H1 (cell line): ENCODE measurements around the gene MACROD2. TPM values are rescaled to one million over a fixed set of nuclear protein-coding genes. Genes with fewer than 3 reads are reported as not detected.

Experiments used
- CTCF ChIA-PET: fragments of 300-600 bp; sonication (Branson Sonifier 250); formaldehyde crosslinking; loops from one replicate; lab custom pipeline; 2021; ENCODE audit not compliant: partially characterized antibody; lab: Charles Lee
- POLR2A ChIA-PET: fragments of 300-600 bp; sonication (Branson Sonifier 250); formaldehyde crosslinking; loops from one replicate; lab custom pipeline; 2021; ENCODE audit warnings: inconsistent platforms; ENCODE audit not compliant: partially characterized antibody; lab: Charles Lee
- DNase-seq, 2 experiments: peaks; one replicate each; pipeline versions ENCODE4 v3.0.0 to v3.0.0-alpha.2; 2010 to 2022; ENCODE audit warnings: low spot score in 2 of 2, low read depth in 1 of 2, mixed read lengths in 1 of 2
- FAIRE-seq: peaks from 2 replicates; lab custom pipeline; 2011; peaks lifted over from hg19 to GRCh38; lab: Jason Lieb, UNC
- H2AFZ ChIP-seq: 2 replicates; pipeline ENCODE4 v1.8.1; 2012; ENCODE audit warnings: low read length, inconsistent platforms
- H2AK5ac ChIP-seq: 2 replicates; pipeline ENCODE4 v1.6.1; 2013; ENCODE audit warnings: low read depth, low read length
- H2BK120ac ChIP-seq: replicated peaks from 2 replicates; pipeline ENCODE3; 2013; ENCODE audit warnings: low read depth, low read length, inconsistent platforms
- H2BK12ac ChIP-seq: 2 replicates; pipeline ENCODE4 v1.6.1; 2013; ENCODE audit warnings: low read depth, low read length
- H2BK15ac ChIP-seq: 2 replicates; pipeline ENCODE4 v1.6.1; 2013; ENCODE audit warnings: low read length
- H2BK20ac ChIP-seq: 2 replicates; pipeline ENCODE4 v1.6.1; 2013; ENCODE audit warnings: low read length
- H2BK5ac ChIP-seq: 2 replicates; pipeline ENCODE4 v1.6.1; 2013; ENCODE audit warnings: low read depth, low read length
- H3K14ac ChIP-seq: 2 replicates; pipeline ENCODE4 v1.6.1; 2013; ENCODE audit warnings: inconsistent platforms; ENCODE audit not compliant: insufficient read length
- H3K18ac ChIP-seq: 2 replicates; pipeline ENCODE4 v1.6.1; 2013; ENCODE audit warnings: low read length; ENCODE audit errors: extremely low read depth
- H3K23ac ChIP-seq: 2 replicates; pipeline ENCODE4 v1.6.1; 2013; ENCODE audit warnings: inconsistent platforms; ENCODE audit not compliant: insufficient read length
- H3K23me2 ChIP-seq: 2 replicates; pipeline ENCODE4 v1.6.1; 2013; ENCODE audit warnings: low read depth, low read length
- H3K27ac ChIP-seq: 2 replicates; pipeline ENCODE4 v1.6.1; 2011; ENCODE audit warnings: low read depth, low read length, inconsistent platforms
- H3K27me3 ChIP-seq, 4 experiments: replicated peaks in 1 of 4; 1 replicate in 1 of 4; 2 replicates in 3 of 4; pipeline versions ENCODE4 v1.6.1 to v1.8.1; 2011 to 2013; ENCODE audit warnings: low read length in 3 of 4, mild to moderate bottlenecking in 3 of 4, inconsistent platforms in 2 of 4, mixed read lengths in 2 of 4, moderate library complexity in 1 of 4; ENCODE audit not compliant: control insufficient read depth in 3 of 4, insufficient read depth in 3 of 4; ENCODE audit errors: extremely low read depth in 1 of 4
- H3K36me3 ChIP-seq, 4 experiments: 2 replicates each; pipeline versions ENCODE4 v1.6.1 to v1.8.1; 2011 to 2013; ENCODE audit warnings: mild to moderate bottlenecking in 4 of 4, low read length in 3 of 4, moderate library complexity in 2 of 4, control low read depth in 1 of 4, inconsistent platforms in 1 of 4; ENCODE audit not compliant: insufficient read depth in 4 of 4, control insufficient read depth in 2 of 4
- H3K4ac ChIP-seq: replicated peaks from 2 replicates; pipeline ENCODE3; 2013; ENCODE audit warnings: low read length, low read depth, mixed read lengths, inconsistent platforms; ENCODE audit not compliant: insufficient read length
- H3K4me1 ChIP-seq, 4 experiments: replicated peaks in 1 of 4; 1 replicate in 1 of 4; 2 replicates in 3 of 4; pipeline versions ENCODE4 v1.6.1 to v1.8.1; 2011 to 2013; ENCODE audit warnings: low read length in 3 of 4, inconsistent platforms in 2 of 4, mixed read lengths in 1 of 4; ENCODE audit not compliant: insufficient read depth in 4 of 4, control insufficient read depth in 3 of 4
- H3K4me2 ChIP-seq, 2 experiments: 2 replicates each; pipeline versions ENCODE4 v1.6.1 to v1.8.1; 2011 to 2013; ENCODE audit warnings: low read depth in 2 of 2, low read length in 2 of 2, control low read depth in 1 of 2, inconsistent platforms in 1 of 2, mild to moderate bottlenecking in 1 of 2; ENCODE audit not compliant: insufficient read depth in 1 of 2
- H3K4me3 ChIP-seq, 4 experiments: fragments of 200-600, 300-600 bp in 1 of 4; sonication (generic), shearing (Covaris generic), sonication (Bioruptor Twin) in 1 of 4; 2 replicates each; pipeline versions ENCODE4 v1.5.1 to v1.8.1; 2011 to 2016; ENCODE audit warnings: low read length in 4 of 4, low read depth in 3 of 4, control low read depth in 2 of 4, inconsistent platforms in 2 of 4, mild to moderate bottlenecking in 2 of 4, mixed read lengths in 1 of 4, moderate library complexity in 1 of 4; ENCODE audit not compliant: insufficient read depth in 2 of 4; ENCODE audit errors: extremely low read depth in 1 of 4
- H3K56ac ChIP-seq: replicated peaks from 2 replicates; pipeline ENCODE3; 2013; ENCODE audit warnings: low read depth, mild to moderate bottlenecking, mixed read lengths, low read length, inconsistent platforms; ENCODE audit not compliant: insufficient read length
- H3K79me1 ChIP-seq: 2 replicates; pipeline ENCODE4 v1.6.1; 2013; ENCODE audit warnings: low read depth, low read length, control low read depth
- H3K79me2 ChIP-seq, 2 experiments: 2 replicates each; pipeline versions ENCODE4 v1.6.1 to v1.8.1; 2012 to 2013; ENCODE audit warnings: low read length in 2 of 2, mild to moderate bottlenecking in 2 of 2, inconsistent platforms in 1 of 2; ENCODE audit not compliant: insufficient read depth in 2 of 2, control insufficient read depth in 1 of 2
- H3K9ac ChIP-seq, 4 experiments: replicated peaks in 1 of 4; 1 replicate in 1 of 4; 2 replicates in 3 of 4; pipeline versions ENCODE4 v1.6.1 to v1.8.1; 2011 to 2013; ENCODE audit warnings: low read depth in 3 of 4, low read length in 3 of 4, control low read depth in 2 of 4, mild to moderate bottlenecking in 2 of 4, moderate library complexity in 2 of 4, inconsistent platforms in 1 of 4; ENCODE audit errors: extremely low read depth in 1 of 4
- H3K9me3 ChIP-seq, 2 experiments: 2 replicates each; pipeline versions ENCODE4 v1.6.1 to v1.8.1; 2012 to 2013; ENCODE audit warnings: mild to moderate bottlenecking in 2 of 2, moderate library complexity in 2 of 2, control low read depth in 1 of 2, inconsistent platforms in 1 of 2, low read depth in 1 of 2, low read length in 1 of 2, mixed read lengths in 1 of 2; ENCODE audit not compliant: insufficient read depth in 2 of 2
- H4K20me1 ChIP-seq, 2 experiments: replicated peaks in 1 of 2; 2 replicates each; pipeline versions ENCODE3 to v1.8.1; 2011 to 2013; ENCODE audit warnings: inconsistent platforms in 2 of 2, low read length in 2 of 2, mild to moderate bottlenecking in 1 of 2; ENCODE audit not compliant: insufficient read depth in 2 of 2, control insufficient read depth in 1 of 2
- H4K5ac ChIP-seq: 2 replicates; pipeline ENCODE4 v1.6.1; 2013; ENCODE audit warnings: low read length, low read depth, mixed read lengths, inconsistent platforms; ENCODE audit not compliant: insufficient read length
- H4K8ac ChIP-seq: 2 replicates; pipeline ENCODE4 v1.8.0; 2013; ENCODE audit warnings: mild to moderate bottlenecking, moderate library complexity, low read length, inconsistent platforms; ENCODE audit not compliant: insufficient read depth; ENCODE audit errors: extremely low read depth
- H4K91ac ChIP-seq: replicated peaks from 2 replicates; pipeline ENCODE3; 2013; ENCODE audit warnings: low read length, mixed read lengths, inconsistent platforms; ENCODE audit not compliant: insufficient read length
- BRCA1 ChIP-seq: IDR thresholded peaks from 2 replicates; pipeline ENCODE4 v1.6.1; 2012; ENCODE audit warnings: low read depth, low read length, improper control_type of control experiment
- CEBPB ChIP-seq: IDR thresholded peaks from 2 replicates; pipeline ENCODE4 v1.6.1; 2012; ENCODE audit warnings: low read depth, low read length
- CTCF ChIP-seq, 3 experiments: IDR thresholded peaks; 1 replicate in 2 of 3; 2 replicates in 1 of 3; pipeline versions ENCODE4 v1.5.1 to v1.6.1; 2011; ENCODE audit warnings: low read length in 3 of 3, mild to moderate bottlenecking in 3 of 3, inconsistent platforms in 2 of 3, low read depth in 1 of 3, moderate library complexity in 1 of 3; ENCODE audit not compliant: insufficient read depth in 1 of 3; ENCODE audit errors: control extremely low read depth in 1 of 3
- EP300 ChIP-seq, 2 experiments: IDR thresholded peaks; 1 replicate in 1 of 2; 2 replicates in 1 of 2; pipeline ENCODE4 v1.6.1; 2011 to 2012; ENCODE audit warnings: low read depth in 2 of 2, low read length in 2 of 2, mild to moderate bottlenecking in 2 of 2, borderline replicate concordance in 1 of 2, inconsistent platforms in 1 of 2, moderate library complexity in 1 of 2
- JUN ChIP-seq: IDR thresholded peaks from 2 replicates; pipeline ENCODE4 v1.6.1; 2011; ENCODE audit warnings: low read depth, mild to moderate bottlenecking, improper control_type of control experiment, low read length
- MAFK ChIP-seq: IDR thresholded peaks from 2 replicates; pipeline ENCODE4 v1.6.1; 2012; ENCODE audit warnings: low read depth, mild to moderate bottlenecking, improper control_type of control experiment, low read length
- NRF1 ChIP-seq: IDR thresholded peaks from 2 replicates; pipeline ENCODE4 v1.6.1; 2011; ENCODE audit warnings: mild to moderate bottlenecking, low read depth, low read length, improper control_type of control experiment
- TEAD4 ChIP-seq: IDR thresholded peaks from 2 replicates; pipeline ENCODE4 v1.6.1; 2012; ENCODE audit warnings: low read depth, low read length, inconsistent platforms, mixed read lengths
- WGBS, 2 experiments: shearing (Covaris generic) in 1 of 2; methylation state at CpG; one replicate each; pipeline versions ENCODE4 v1.1.6 to v1.1.7; 2013 to 2015; ENCODE audit warnings: low lambda C conversion rate in 2 of 2, mixed read lengths in 2 of 2, inconsistent platforms in 1 of 2, low coverage in 1 of 2, missing lambda C conversion rate in 1 of 2; ENCODE audit not compliant: insufficient replicate concordance in 2 of 2, insufficient coverage in 1 of 2, insufficient read length in 1 of 2; ENCODE audit errors: extremely low coverage in 1 of 2, missing lambda C conversion rate in 1 of 2; 5-methylcytosine and 5-hydroxymethylcytosine counted together
- polyA plus RNA-seq, 7 experiments: library from polyadenylated mRNA; depleted of rRNA in 3 of 7; stranded (reverse) in 5 of 7; unstranded in 2 of 7; fragments of >200 nt in 5 of 7; fragments of 200-250 nt in 2 of 7; gene quantifications; 1 replicate in 5 of 7; 2 replicates in 1 of 7; 4 replicates in 1 of 7; pipeline versions ENCODE4 v1.2.1 to v1.2.3, GENCODE V29; 2011 to 2013; ENCODE audit warnings: missing spikeins in 2 of 7, mixed read lengths in 2 of 7
- total RNA-seq: library from RNA; stranded (reverse); fragmentation: NEBNext Ultra II Directional; extraction: Animal tissue kit (Norgen Biotek cat#: 25700); gene quantifications from 2 replicates; pipeline ENCODE4 v1.2.1, GENCODE V29; 2021

Gene MACROD2
- total and polyA plus RNA-seq, 2 of the 8 experiments (the other 6 are each of a cell fraction or from before 2014, with no cell fraction given), result 0.70 to 3.9 TPM

- Histone ChIP-seq H3K27me3 (no peaks in the 10 kb centered on the region), H3K14ac (no peak overlapping the region), H3K4me3 (no peak overlapping the region), H3K4ac (no peak overlapping the region), H3K4me2 (peak overlapping the region in 1 of 2 experiments; percentile 18; a peak in 1 of 4 replicates), H2BK15ac (no peak overlapping the region), H3K23ac (no peak overlapping the region), H3K79me2 (no peaks in the 10 kb centered on the region), H4K5ac (no peak overlapping the region), H3K4me1 (peaks cover 0 to 15% (median 9%) of the 10 kb centered on the region in 4 experiments; a peak in 3 of 7 replicates), H3K79me1 (no peaks in the 10 kb centered on the region), H3K36me3 (no peaks in the 10 kb centered on the region), H4K91ac (no peak overlapping the region), H3K27ac (no peak overlapping the region), H2BK20ac (no peak overlapping the region), H2BK5ac (no peak overlapping the region), H3K9ac (no peak overlapping the region), H2AFZ (no peak overlapping the region), H3K18ac (no peak overlapping the region), H4K20me1 (no peaks in the 10 kb centered on the region), H3K9me3 (no peaks in the 10 kb centered on the region), H3K23me2 (no peaks in the 10 kb centered on the region), H3K56ac (no peak overlapping the region), H2BK120ac (no peak overlapping the region), H2AK5ac (no peak overlapping the region), H2BK12ac (no peak overlapping the region), H4K8ac (no peak overlapping the region)
- FAIRE-seq (peak; percentile 42), DNase-seq (no peak)
- TF ChIP-seq CTCF (IDR thresholded peaks at IDR 0.05; ENCODE audit: control extremely low read depth in 1 of 3, insufficient read depth in 1 of 3, low read depth in 1 of 3, low read length in 3 of 3), result no peak
- no peak for TF ChIP-seq NRF1
- no peak for TF ChIP-seq MAFK
- TF ChIP-seq TEAD4, result no peak
- no peak for TF ChIP-seq CEBPB
- no peak for TF ChIP-seq EP300 (IDR thresholded peaks at IDR 0.05; ENCODE audit: borderline replicate concordance in 1 of 2, low read depth in 2 of 2, low read length in 2 of 2)
- TF ChIP-seq JUN, result no peak
- TF ChIP-seq BRCA1, result no peak
- ChIA-PET POLR2A (no interaction called here), CTCF (interaction anchor here (1.2 kb wide), 1 partner anchor 180 kb away, joined by 3 read pairs; no protein-coding TSS in a partner anchor)
- 75% methylated on average over 3 of the region's 3 CpGs; no CpG with 5 or more reads in 1 of the 2 experiments for WGBS, 2 experiments
Observed at GRCh38 chr20:15889061-15889460, 1893.7 kb downstream of the MACROD2 start.
